BJ (cell line): ENCODE results near the gene LCE1E. TPM values are rescaled to one million over a fixed set of nuclear protein-coding genes. Genes with fewer than 3 reads are reported as not detected.

Experiments
- CTCF ChIA-PET: fragments of 350-600 bp; formaldehyde crosslinking; extraction: SDS; loops from one replicate; lab custom pipeline; 2021; ENCODE audit warnings: antibody characterized with exemption, inconsistent platforms; lab: Yijun Ruan, JAX
- POLR2A ChIA-PET: fragments of 300-600 bp; sonication (Branson Sonifier 250); formaldehyde crosslinking; extraction: SDS; loops from one replicate; lab custom pipeline; 2021; ENCODE audit warnings: antibody characterized with exemption; lab: Charles Lee
- DNase-seq: peaks from one replicate; pipeline ENCODE4 v3.0.0-alpha.2; 2011; ENCODE audit warnings: low read depth
- H3K27me3 ChIP-seq: 2 replicates; pipeline ENCODE4 v1.6.0; 2011; ENCODE audit warnings: low read length; ENCODE audit not compliant: control insufficient read depth, insufficient read depth
- H3K36me3 ChIP-seq: 2 replicates; pipeline ENCODE4 v1.5.1; 2011; ENCODE audit warnings: low read length; ENCODE audit not compliant: control insufficient read depth, insufficient read depth
- H3K4me3 ChIP-seq: 2 replicates; pipeline ENCODE4 v1.5.1; 2011; ENCODE audit warnings: low read depth, mild to moderate bottlenecking, control low read depth, low read length
- polyA plus RNA-seq: library from polyadenylated mRNA; depleted of rRNA; stranded (reverse); fragments of >200 nt; gene quantifications from 2 replicates; pipeline ENCODE4 v1.2.3, GENCODE V29; 2011; rRNA removed
- TF ChIP-seq, protein P1 (sequence below): IDR thresholded peaks from 2 replicates; pipeline ENCODE4 v1.5.1; 2011; ENCODE audit warnings: low read depth, mild to moderate bottlenecking, control low read depth, inconsistent platforms, low read length, moderate library complexity; ENCODE audit not compliant: insufficient read depth

LCE1E gene
- polyA plus RNA-seq, 1 experiment: not detected

DNA sequence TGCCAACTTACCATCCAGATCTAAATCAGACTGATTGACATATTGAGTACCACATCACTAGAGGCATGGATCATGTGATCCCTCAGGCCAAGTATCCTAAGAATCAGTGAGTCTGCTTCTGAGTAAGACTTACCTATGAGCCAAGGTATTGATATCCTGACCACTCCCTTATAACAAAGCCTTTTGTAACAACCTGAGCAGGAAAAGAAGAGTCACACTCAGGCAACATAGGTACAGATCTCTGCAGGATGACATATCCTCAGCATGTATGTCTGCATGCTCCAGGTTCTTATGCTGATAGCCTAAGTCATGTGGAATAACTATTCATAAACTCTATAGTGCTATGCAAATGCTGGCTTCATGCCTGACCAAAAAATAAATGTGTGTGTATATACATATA lies 38.9 kb downstream of the LCE1E start:
- H3K4me3 ChIP-seq: no peak overlapping the region
- TF ChIP-seq, protein P1, sequence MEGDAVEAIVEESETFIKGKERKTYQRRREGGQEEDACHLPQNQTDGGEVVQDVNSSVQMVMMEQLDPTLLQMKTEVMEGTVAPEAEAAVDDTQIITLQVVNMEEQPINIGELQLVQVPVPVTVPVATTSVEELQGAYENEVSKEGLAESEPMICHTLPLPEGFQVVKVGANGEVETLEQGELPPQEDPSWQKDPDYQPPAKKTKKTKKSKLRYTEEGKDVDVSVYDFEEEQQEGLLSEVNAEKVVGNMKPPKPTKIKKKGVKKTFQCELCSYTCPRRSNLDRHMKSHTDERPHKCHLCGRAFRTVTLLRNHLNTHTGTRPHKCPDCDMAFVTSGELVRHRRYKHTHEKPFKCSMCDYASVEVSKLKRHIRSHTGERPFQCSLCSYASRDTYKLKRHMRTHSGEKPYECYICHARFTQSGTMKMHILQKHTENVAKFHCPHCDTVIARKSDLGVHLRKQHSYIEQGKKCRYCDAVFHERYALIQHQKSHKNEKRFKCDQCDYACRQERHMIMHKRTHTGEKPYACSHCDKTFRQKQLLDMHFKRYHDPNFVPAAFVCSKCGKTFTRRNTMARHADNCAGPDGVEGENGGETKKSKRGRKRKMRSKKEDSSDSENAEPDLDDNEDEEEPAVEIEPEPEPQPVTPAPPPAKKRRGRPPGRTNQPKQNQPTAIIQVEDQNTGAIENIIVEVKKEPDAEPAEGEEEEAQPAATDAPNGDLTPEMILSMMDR: no peak
- H3K27me3 ChIP-seq: no peaks in the 10 kb centered on the region
- no peaks in the 10 kb centered on the region for H3K36me3 ChIP-seq
- POLR2A ChIA-PET: no interaction called here
- CTCF ChIA-PET: interaction anchor here (1.6 kb wide), 1 partner anchor 45 kb away, joined by 4 read pairs; no protein-coding TSS in a partner anchor
- no peak for DNase-seq

- H3K4me3 ChIP-seq: no peak within 1 kb of the TSS
- POLR2A ChIA-PET: no interaction called here
- CTCF ChIA-PET: no interaction called here
- H3K27me3 ChIP-seq: no peaks in the 10 kb centered on the region
- TF ChIP-seq, protein P1: no peak
- H3K36me3 ChIP-seq: no peaks in the 10 kb centered on the region
- DNase-seq: no peak
Observed at GRCh38 chr1:152827173-152827572, 41.1 kb downstream of the LCE1E start, which contains the start of gene LCE1A. TSS of gene LCE1A (plus strand) at chr1:152827473. CDS start at chr1:152827473, 0 bp downstream.

DNA sequence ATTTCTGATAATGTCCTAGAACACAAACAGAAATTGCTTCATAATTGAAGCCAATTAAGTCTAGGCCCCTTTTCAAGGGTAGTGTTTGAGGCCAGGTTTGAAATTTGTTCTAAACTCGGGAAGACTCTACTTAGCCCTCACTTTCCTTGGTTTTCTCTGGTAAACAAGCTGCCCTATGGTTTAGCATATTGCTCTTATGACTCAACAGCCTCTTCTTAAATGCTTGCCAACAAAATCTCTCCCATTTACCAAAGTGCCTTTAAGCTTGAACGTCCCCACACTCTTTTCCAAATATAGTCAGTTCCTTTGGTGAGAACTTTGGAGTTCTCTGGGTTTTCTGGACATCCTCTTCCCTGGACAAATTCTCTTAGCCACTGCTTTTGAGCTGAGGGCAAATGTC lies 50.8 kb downstream of the LCE1E start:
- Histone ChIP-seq H3K4me3 (no peak overlapping the region), H3K27me3 (no peaks in the 10 kb centered on the region), H3K36me3 (no peaks in the 10 kb centered on the region)
- TF ChIP-seq, protein P1: no peak
- no peak for DNase-seq
- CTCF ChIA-PET: interaction anchor here (0.7 kb wide), 1 partner anchor 182 kb away, joined by 3 read pairs; no protein-coding TSS in a partner anchor
- POLR2A ChIA-PET: no interaction called here

Other genes starting within 250 kb of the LCE1E start
- gene LCE3E, start 219.5 kb upstream of the LCE1E start, polyA plus RNA-seq: not detected in 2 replicates
- gene LCE3D, start 205.7 kb upstream of the LCE1E start, polyA plus RNA-seq: not detected in 2 replicates
- gene LCE3C, start 186.0 kb upstream of the LCE1E start, polyA plus RNA-seq: not detected in 2 replicates
- gene LCE3B, start 172.4 kb upstream of the LCE1E start, polyA plus RNA-seq: not detected in 2 replicates
- gene LCE3A, start 163.2 kb upstream of the LCE1E start, polyA plus RNA-seq: not detected in 2 replicates
- not detected in 2 replicates for gene LCE2D, start 122.9 kb upstream of the LCE1E start, polyA plus RNA-seq
- not detected in 2 replicates for gene LCE2C, start 111.0 kb upstream of the LCE1E start, polyA plus RNA-seq
- not detected in 2 replicates for gene LCE2B, start 100.1 kb upstream of the LCE1E start, polyA plus RNA-seq
- gene LCE2A, start 87.9 kb upstream of the LCE1E start, polyA plus RNA-seq: not detected in 2 replicates
- not detected in 2 replicates for gene LCE4A, start 78.1 kb upstream of the LCE1E start, polyA plus RNA-seq
- not detected in 2 replicates for gene KPRP, start 28.2 kb upstream of the LCE1E start, polyA plus RNA-seq
- not detected in 2 replicates for gene LCE1F, start 11.1 kb upstream of the LCE1E start, polyA plus RNA-seq
- gene LCE1D, start 10.5 kb downstream of the LCE1E start, polyA plus RNA-seq: not detected in 2 replicates
- not detected in 2 replicates for gene LCE1C, start 20.4 kb downstream of the LCE1E start, polyA plus RNA-seq
- gene LCE1B, start 25.7 kb downstream of the LCE1E start, polyA plus RNA-seq: not detected in 2 replicates
- not detected in 2 replicates for gene LCE1A, start 41.2 kb downstream of the LCE1E start, polyA plus RNA-seq
- not detected in 2 replicates for gene LCE6A, start 56.6 kb downstream of the LCE1E start, polyA plus RNA-seq
- gene LCE7A, start 73.7 kb downstream of the LCE1E start, polyA plus RNA-seq: not detected in 2 replicates
- not detected in 2 replicates for gene SMCP, start 92.1 kb downstream of the LCE1E start, polyA plus RNA-seq
- 0.05 TPM in 1 of 2 replicates, not detected in the other for gene IVL, start 122.3 kb downstream of the LCE1E start, polyA plus RNA-seq
- not detected in 2 replicates for gene SPRR5, start 160.9 kb downstream of the LCE1E start, polyA plus RNA-seq
- not detected in 2 replicates for gene SPRR4, start 184.4 kb downstream of the LCE1E start, polyA plus RNA-seq
- gene SPRR1A, start 197.8 kb downstream of the LCE1E start, polyA plus RNA-seq: not detected in 2 replicates
- gene SPRR3, start 215.5 kb downstream of the LCE1E start, polyA plus RNA-seq: not detected in 2 replicates
- gene SPRR1B, start 244.9 kb downstream of the LCE1E start, polyA plus RNA-seq: not detected in 2 replicates